H1 (cell line): ENCODE measurements around the gene KCTD19. TPM values are rescaled to one million over a fixed set of nuclear protein-coding genes. Genes with fewer than 3 reads are reported as not detected.

Source experiments
- ATF2 ChIP-seq: IDR thresholded peaks from 2 replicates; pipeline ENCODE4 v1.6.1; 2012; ENCODE audit warnings: low read length, inconsistent platforms
- CBX5 ChIP-seq: fragments of 300-800, 300-1000 bp; sonication (generic); IDR thresholded peaks from 2 replicates; pipeline ENCODE4 v1.7.1; 2016; ENCODE audit warnings: antibody characterized with exemption, low read length, low read depth
- CBX8 ChIP-seq: fragments of 300-800, 300-1000 bp; sonication (generic); IDR thresholded peaks from 2 replicates; pipeline ENCODE4 v1.7.1; 2016; ENCODE audit warnings: low read depth, low read length, borderline replicate concordance
- E2F6 ChIP-seq: IDR thresholded peaks from 2 replicates; pipeline ENCODE4 v1.6.1; 2012; ENCODE audit warnings: inconsistent platforms
- EP300 ChIP-seq, 2 experiments: IDR thresholded peaks; 1 replicate in 1 of 2; 2 replicates in 1 of 2; pipeline ENCODE4 v1.6.1; 2011 to 2012; ENCODE audit warnings: low read depth in 2 of 2, low read length in 2 of 2, mild to moderate bottlenecking in 2 of 2, borderline replicate concordance in 1 of 2, inconsistent platforms in 1 of 2, moderate library complexity in 1 of 2
- GABPA ChIP-seq: IDR thresholded peaks from 2 replicates; pipeline ENCODE4 v1.6.1; 2011; ENCODE audit warnings: mild to moderate bottlenecking, low read length, moderate library complexity, borderline replicate concordance; ENCODE audit not compliant: insufficient read depth
- KDM4A ChIP-seq: IDR thresholded peaks from one replicate; pipeline ENCODE4 v1.7.1; 2012; ENCODE audit warnings: low read depth, mild to moderate bottlenecking, moderate library complexity, low read length, inconsistent platforms; ENCODE audit not compliant: severe bottlenecking
- NRF1 ChIP-seq: IDR thresholded peaks from 2 replicates; pipeline ENCODE4 v1.6.1; 2011; ENCODE audit warnings: mild to moderate bottlenecking, low read depth, low read length, improper control_type of control experiment
- SIN3A ChIP-seq, 2 experiments: IDR thresholded peaks in 1 of 2; conservative IDR thresholded peaks in 1 of 2; 2 replicates each; pipeline ENCODE4 v1.6.1; 2011 to 2012; ENCODE audit warnings: low read length in 2 of 2, improper control_type of control experiment in 1 of 2, low read depth in 1 of 2, mild to moderate bottlenecking in 1 of 2
- SP4 ChIP-seq: IDR thresholded peaks from 2 replicates; pipeline ENCODE4 v1.6.1; 2012; ENCODE audit warnings: low read length, inconsistent platforms
- SRF ChIP-seq: IDR thresholded peaks from 2 replicates; pipeline ENCODE4 v1.6.1; 2011; ENCODE audit warnings: mild to moderate bottlenecking, low read depth, low read length, moderate library complexity
- TBP ChIP-seq: IDR thresholded peaks from 2 replicates; pipeline ENCODE4 v1.6.1; 2011; ENCODE audit warnings: low read depth, low read length, improper control_type of control experiment
- polyA plus RNA-seq, 7 experiments: library from polyadenylated mRNA; depleted of rRNA in 3 of 7; stranded (reverse) in 5 of 7; unstranded in 2 of 7; fragments of >200 nt in 5 of 7; fragments of 200-250 nt in 2 of 7; gene quantifications; 1 replicate in 5 of 7; 2 replicates in 1 of 7; 4 replicates in 1 of 7; pipeline versions ENCODE4 v1.2.1 to v1.2.3, GENCODE V29; 2011 to 2013; ENCODE audit warnings: missing spikeins in 2 of 7, mixed read lengths in 2 of 7
- total RNA-seq: library from RNA; stranded (reverse); fragmentation: NEBNext Ultra II Directional; extraction: Animal tissue kit (Norgen Biotek cat#: 25700); gene quantifications from 2 replicates; pipeline ENCODE4 v1.2.1, GENCODE V29; 2021

Gene KCTD19
- total and polyA plus RNA-seq, 2 of the 8 experiments (the other 6 are each of a cell fraction or from before 2014, with no cell fraction given): 0.06 to 0.24 TPM

- TF ChIP-seq CBX8 (no peak), CBX5 (no peak), SP4 (0 out of 2 replicates have a peak, but pooled peaks have one; percentile 21), SIN3A (conservative IDR thresholded peaks at IDR 0.05 in 1 of 2, IDR thresholded peaks at IDR 0.05 in 1 of 2; ENCODE audit: low read depth in 1 of 2, low read length in 2 of 2) (peak in 1 of 2 experiments; percentile 77; a peak in 1 of 4 replicates), TBP (peak; percentile 49), GABPA (no peak), ATF2 (no peak), KDM4A (peak; percentile 63), E2F6 (peak; percentile 99), SRF (no peak), NRF1 (no peak), EP300 (IDR thresholded peaks at IDR 0.05; ENCODE audit: borderline replicate concordance in 1 of 2, low read depth in 2 of 2, low read length in 2 of 2) (no peak)
- TF ChIP-seq, all 59 proteins: peak for 12
These were observed 79.1 kb downstream of the KCTD19 start, which contains the start of gene FHOD1 (continued) for GRCh38 chr16:67247192-67248072.
